Bronchial epithelial cell (primary cell): Measurements from ENCODE around the gene LPCAT4. TPM values are rescaled to one million over a fixed set of nuclear protein-coding genes. Genes with fewer than 3 reads are reported as not detected.
"Not testable (repeated sequence)": the region's sequence is repeated elsewhere in the genome, so short reads cannot be mapped to it uniquely, and the experiment has no call there.

Experiments
- DNase-seq: peaks from one replicate; pipeline ENCODE4 v3.0.0-alpha.2; 2010; ENCODE audit warnings: low read depth
- FAIRE-seq: peaks from 2 replicates; lab custom pipeline; 2011; peaks lifted over from hg19 to GRCh38; lab: Jason Lieb, UNC
- H3K27me3 ChIP-seq: 2 replicates; pipeline ENCODE4 v1.5.1; 2011; ENCODE audit warnings: low read length; ENCODE audit not compliant: control insufficient read depth, insufficient read depth
- H3K36me3 ChIP-seq: 2 replicates; pipeline ENCODE4 v1.5.1; 2011; ENCODE audit warnings: low read length; ENCODE audit not compliant: control insufficient read depth, insufficient read depth
- H3K4me3 ChIP-seq: 2 replicates; pipeline ENCODE4 v1.5.1; 2011; ENCODE audit warnings: mild to moderate bottlenecking, low read depth, low read length, control low read depth
- CTCF ChIP-seq: IDR thresholded peaks from 2 replicates; pipeline ENCODE4 v1.5.1; 2011; ENCODE audit warnings: mild to moderate bottlenecking, moderate library complexity, low read length, control low read depth, inconsistent platforms; ENCODE audit not compliant: insufficient read depth, severe bottlenecking
- total RNA-seq: library from RNA; depleted of rRNA; stranded (reverse); fragments of >200 nt; gene quantifications from 2 replicates; pipeline ENCODE4 v1.2.1, GENCODE V29; 2014

Gene LPCAT4
- 5.6 and 6.1 TPM in 2 replicates for total RNA-seq

GRCh38 chr15:34367101-34368081, at the start of gene LPCAT4:
TSS of gene LPCAT4 (minus strand) at chr15:34367196. CDS start at chr15:34367100, 96 bp downstream.
- Histone ChIP-seq H3K36me3 (peaks cover 2% of the 10 kb centered on the region), H3K27me3 (no peaks in the 10 kb centered on the region), H3K4me3 (peak within 1 kb of the TSS; percentile 85)
- no peak for FAIRE-seq
- peak; percentile 72 for DNase-seq
- TF ChIP-seq CTCF = peak; percentile 95

- H3K4me3 ChIP-seq, DNase-seq, FAIRE-seq, H3K36me3 ChIP-seq, H3K27me3 ChIP-seq: not testable (repeated sequence)
Observed at GRCh38 chr15:34409511-34409910, 42.5 kb upstream of the LPCAT4 start.

GRCh38 chr15:34408973-34409372, 42.0 kb upstream of the LPCAT4 start:
- H3K27me3 ChIP-seq, H3K36me3 ChIP-seq, DNase-seq, FAIRE-seq, H3K4me3 ChIP-seq: not testable (repeated sequence)

GRCh38 chr15:34403899-34404298, 36.9 kb upstream of the LPCAT4 start:
- not testable (repeated sequence) for H3K4me3 ChIP-seq, DNase-seq, H3K36me3 ChIP-seq, H3K27me3 ChIP-seq, FAIRE-seq

- not testable (repeated sequence) for FAIRE-seq, H3K36me3 ChIP-seq, H3K27me3 ChIP-seq, H3K4me3 ChIP-seq, DNase-seq
Observed at GRCh38 chr15:34403160-34403598, 36.2 kb upstream of the LPCAT4 start.

- not testable (repeated sequence) for H3K4me3 ChIP-seq, DNase-seq, H3K36me3 ChIP-seq, H3K27me3 ChIP-seq
- FAIRE-seq = peak; percentile 83
Observed at GRCh38 chr15:34397637-34398259, 30.8 kb upstream of the LPCAT4 start.

GRCh38 chr15:34392981-34393380, 26.0 kb upstream of the LPCAT4 start:
- not testable (repeated sequence) for DNase-seq, H3K27me3 ChIP-seq, FAIRE-seq, H3K36me3 ChIP-seq, H3K4me3 ChIP-seq

GRCh38 chr15:34389594-34390086, 22.6 kb upstream of the LPCAT4 start:
- not testable (repeated sequence) for H3K36me3 ChIP-seq, H3K27me3 ChIP-seq, FAIRE-seq, H3K4me3 ChIP-seq, DNase-seq

- not testable (repeated sequence) for H3K36me3 ChIP-seq, H3K27me3 ChIP-seq, H3K4me3 ChIP-seq, DNase-seq, FAIRE-seq
Observed at GRCh38 chr15:34381829-34382521, 15.0 kb upstream of the LPCAT4 start.

GRCh38 chr15:34380491-34380890, 13.5 kb upstream of the LPCAT4 start:
- not testable (repeated sequence) for H3K4me3 ChIP-seq, FAIRE-seq, H3K27me3 ChIP-seq, H3K36me3 ChIP-seq, DNase-seq
